NB4 (cell line): ENCODE data around the gene ELMO3.

Source experiments
- MYC ChIP-seq: IDR thresholded peaks from 2 replicates; pipeline ENCODE4 v1.6.1; 2011; ENCODE audit warnings: low read depth, low read length
- POLR2A ChIP-seq: IDR thresholded peaks from 2 replicates; pipeline ENCODE4 v1.6.1; 2011; ENCODE audit warnings: mild to moderate bottlenecking; ENCODE audit not compliant: insufficient read length; ENCODE audit errors: extremely low read depth
- TF ChIP-seq, protein P1 (sequence below): IDR thresholded peaks from one replicate; pipeline ENCODE4 v1.5.1; 2012; ENCODE audit warnings: low read depth, low read length

DNA sequence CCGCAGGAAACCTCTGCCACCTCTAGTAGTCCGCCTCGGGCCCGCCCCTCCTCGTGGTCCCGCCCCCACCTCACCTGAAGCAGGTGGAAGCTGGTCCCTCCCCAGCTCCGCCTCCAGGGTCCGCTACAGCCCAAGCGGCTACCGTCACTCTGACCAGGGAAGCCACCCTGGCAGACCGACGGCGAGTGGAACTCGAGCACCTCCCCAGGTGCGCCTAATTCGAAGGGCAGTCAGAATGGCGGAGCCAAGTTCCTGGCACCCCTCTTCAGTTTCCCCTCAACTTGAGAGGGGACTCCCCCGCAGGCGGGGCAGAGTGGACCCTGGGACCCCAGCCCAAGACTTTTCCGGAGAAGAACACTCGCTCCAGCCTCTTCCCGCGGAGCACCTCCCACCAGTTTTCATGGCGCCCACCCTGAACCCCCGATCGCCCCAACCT, 47.8 kb downstream of the ELMO3 start:
- TF ChIP-seq POLR2A (no peak), MYC (no peak)
- TF ChIP-seq, protein P1, sequence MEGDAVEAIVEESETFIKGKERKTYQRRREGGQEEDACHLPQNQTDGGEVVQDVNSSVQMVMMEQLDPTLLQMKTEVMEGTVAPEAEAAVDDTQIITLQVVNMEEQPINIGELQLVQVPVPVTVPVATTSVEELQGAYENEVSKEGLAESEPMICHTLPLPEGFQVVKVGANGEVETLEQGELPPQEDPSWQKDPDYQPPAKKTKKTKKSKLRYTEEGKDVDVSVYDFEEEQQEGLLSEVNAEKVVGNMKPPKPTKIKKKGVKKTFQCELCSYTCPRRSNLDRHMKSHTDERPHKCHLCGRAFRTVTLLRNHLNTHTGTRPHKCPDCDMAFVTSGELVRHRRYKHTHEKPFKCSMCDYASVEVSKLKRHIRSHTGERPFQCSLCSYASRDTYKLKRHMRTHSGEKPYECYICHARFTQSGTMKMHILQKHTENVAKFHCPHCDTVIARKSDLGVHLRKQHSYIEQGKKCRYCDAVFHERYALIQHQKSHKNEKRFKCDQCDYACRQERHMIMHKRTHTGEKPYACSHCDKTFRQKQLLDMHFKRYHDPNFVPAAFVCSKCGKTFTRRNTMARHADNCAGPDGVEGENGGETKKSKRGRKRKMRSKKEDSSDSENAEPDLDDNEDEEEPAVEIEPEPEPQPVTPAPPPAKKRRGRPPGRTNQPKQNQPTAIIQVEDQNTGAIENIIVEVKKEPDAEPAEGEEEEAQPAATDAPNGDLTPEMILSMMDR, result no peak
